HEK293 (cell line): ENCODE results near the gene SCFD2.

Experiments used
- CTCF ChIA-PET: fragments of 350-600 bp; formaldehyde crosslinking; extraction: SDS; loops from one replicate; lab custom pipeline; 2021; ENCODE audit warnings: antibody characterized with exemption; lab: Yijun Ruan, JAX
- POLR2A ChIA-PET: fragments of 300-600 bp; formaldehyde crosslinking; extraction: SDS; loops from one replicate; lab custom pipeline; 2020; ENCODE audit warnings: antibody characterized with exemption, inconsistent platforms; lab: Yijun Ruan, JAX
- H3K27ac ChIP-seq: fragments of 200-500 bp; sonication (Bioruptor generic); 2 replicates; pipeline ENCODE4 v1.5.1; 2014; ENCODE audit warnings: low read depth, low read length, control low read depth, inconsistent platforms; ENCODE audit errors: extremely low read depth
- H3K36me3 ChIP-seq, 2 experiments: fragments of 200-500 bp in 1 of 2; sonication (Bioruptor generic) in 1 of 2; 1 replicate in 1 of 2; 2 replicates in 1 of 2; pipeline ENCODE4 v1.5.1; 2014 to 2017; ENCODE audit warnings: inconsistent platforms in 2 of 2, low read length in 2 of 2; ENCODE audit not compliant: control insufficient read depth in 2 of 2, insufficient read depth in 1 of 2
- H3K4me1 ChIP-seq: fragments of 200-500 bp; sonication (Bioruptor generic); 2 replicates; pipeline ENCODE4 v1.5.1; 2014; ENCODE audit warnings: mild to moderate bottlenecking, low read length, inconsistent platforms; ENCODE audit not compliant: control insufficient read depth, insufficient read depth
- H3K4me3 ChIP-seq: 2 replicates; pipeline ENCODE4 v1.5.1; 2011; ENCODE audit warnings: low read depth, mild to moderate bottlenecking, control low read depth, low read length, moderate library complexity
- H3K9me3 ChIP-seq: fragments of 200-500 bp; sonication (Bioruptor generic); 2 replicates; pipeline ENCODE4 v1.5.1; 2014; ENCODE audit warnings: low read depth, low read length, inconsistent platforms; ENCODE audit not compliant: control insufficient read depth, insufficient read depth
- EGR2 ChIP-seq: fragments of 450-650 bp; formaldehyde crosslinking; IDR thresholded peaks from 2 replicates; pipeline ENCODE4 v1.5.1; 2016; ENCODE audit warnings: low read depth, missing biosample characterization, missing genetic modification characterization
- GFI1B ChIP-seq: fragments of 450-650 bp; formaldehyde crosslinking; IDR thresholded peaks from 2 replicates; pipeline ENCODE4 v1.5.1; 2016; ENCODE audit warnings: missing biosample characterization, missing genetic modification characterization
- OVOL3 ChIP-seq: fragments of 450-650 bp; formaldehyde crosslinking; IDR thresholded peaks from 2 replicates; pipeline ENCODE4 v1.5.1; 2016; ENCODE audit warnings: missing biosample characterization, missing genetic modification characterization
- TRIM28 ChIP-seq: IDR thresholded peaks from 2 replicates; pipeline ENCODE4 v1.6.1; 2011; ENCODE audit warnings: low read length, control low read depth, borderline replicate concordance
- ZNF121 ChIP-seq: fragments of 450-650 bp; formaldehyde crosslinking; IDR thresholded peaks from 2 replicates; pipeline ENCODE4 v1.5.1; 2016; ENCODE audit warnings: missing biosample characterization, missing genetic modification characterization
- ZNF146 ChIP-seq: fragments of 450-650 bp; formaldehyde crosslinking; IDR thresholded peaks from 2 replicates; pipeline ENCODE4 v1.5.1; 2016; ENCODE audit warnings: missing biosample characterization, missing genetic modification characterization
- ZNF184 ChIP-seq: fragments of 450-650 bp; IDR thresholded peaks from 2 replicates; pipeline ENCODE4 v1.5.1; 2018; ENCODE audit warnings: missing biosample characterization, mild to moderate bottlenecking, missing genetic modification characterization
- ZNF221 ChIP-seq: fragments of 450-650 bp; formaldehyde crosslinking; IDR thresholded peaks from 2 replicates; pipeline ENCODE4 v1.5.1; 2017; ENCODE audit warnings: missing biosample characterization, missing genetic modification characterization, borderline replicate concordance
- ZNF302 ChIP-seq: fragments of 450-650 bp; formaldehyde crosslinking; IDR thresholded peaks from 2 replicates; pipeline ENCODE4 v1.5.1; 2016; ENCODE audit warnings: missing biosample characterization, missing genetic modification characterization, low read depth
- ZNF37A ChIP-seq: fragments of 450-650 bp; IDR thresholded peaks from 2 replicates; pipeline ENCODE4 v1.5.1; 2018; ENCODE audit warnings: missing biosample characterization, missing genetic modification characterization
- ZNF585B ChIP-seq: fragments of 450-650 bp; formaldehyde crosslinking; IDR thresholded peaks from 2 replicates; pipeline ENCODE4 v1.5.1; 2016; ENCODE audit warnings: missing biosample characterization, missing genetic modification characterization
- ZNF624 ChIP-seq: fragments of 450-650 bp; formaldehyde crosslinking; IDR thresholded peaks from 2 replicates; pipeline ENCODE4 v1.5.1; 2017; ENCODE audit warnings: missing biosample characterization, missing genetic modification characterization
- ZNF677 ChIP-seq: fragments of 450-650 bp; IDR thresholded peaks from 2 replicates; pipeline ENCODE4 v1.5.0; 2018; ENCODE audit warnings: missing biosample characterization, mild to moderate bottlenecking, missing genetic modification characterization, moderate library complexity
- ZNF747 ChIP-seq: fragments of 450-650 bp; formaldehyde crosslinking; IDR thresholded peaks from 2 replicates; pipeline ENCODE4 v1.5.1; 2016; ENCODE audit warnings: missing biosample characterization, missing genetic modification characterization
- TF ChIP-seq, protein P1 (sequence below): fragments of 450-650 bp; formaldehyde crosslinking; IDR thresholded peaks from 2 replicates; pipeline ENCODE4 v1.5.1; 2016; ENCODE audit warnings: missing biosample characterization, missing genetic modification characterization, borderline replicate concordance
- TF ChIP-seq, protein P2 (sequence below): fragments of 450-650 bp; IDR thresholded peaks from 2 replicates; pipeline ENCODE4 v1.5.1; 2018; ENCODE audit warnings: missing biosample characterization, missing genetic modification characterization
- TF ChIP-seq, protein P3 (sequence below): IDR thresholded peaks from 2 replicates; pipeline ENCODE4 v1.6.1; 2011; ENCODE audit warnings: mild to moderate bottlenecking, low read depth, low read length, borderline replicate concordance

Gene SCFD2

DNA sequence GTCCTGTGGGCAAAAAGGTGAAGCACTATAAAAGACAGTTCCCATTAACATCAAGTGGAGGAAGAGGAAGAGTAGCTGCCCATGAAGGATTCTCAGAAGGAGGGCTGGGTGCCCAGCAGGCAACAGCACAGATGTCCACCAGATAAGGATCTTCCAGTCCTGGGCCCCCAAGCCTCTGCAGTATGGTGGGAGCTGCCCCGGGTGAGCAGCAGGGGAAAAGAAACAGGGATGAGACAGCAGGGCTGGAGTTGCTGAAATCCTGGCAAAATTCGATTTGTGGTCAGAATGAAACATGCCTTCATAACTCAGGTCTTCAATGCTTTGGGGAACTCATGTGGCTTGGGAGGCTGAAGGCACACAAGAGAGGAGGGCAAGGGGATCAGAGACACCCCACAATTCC, 409.2 kb downstream of the SCFD2 start:
- TF ChIP-seq ZNF37A (no peak), GFI1B (no peak), ZNF677 (tag by site-specific recombination) (no peak), ZNF121 (tag by site-specific recombination) (no peak), OVOL3 (tag by site-specific recombination) (no peak), ZNF302 (tag by site-specific recombination) (no peak), TRIM28 (no peak), ZNF585B (tag by site-specific recombination) (no peak), ZNF747 (tag by site-specific recombination) (no peak), ZNF184 (no peak)
- TF ChIP-seq, protein P1, sequence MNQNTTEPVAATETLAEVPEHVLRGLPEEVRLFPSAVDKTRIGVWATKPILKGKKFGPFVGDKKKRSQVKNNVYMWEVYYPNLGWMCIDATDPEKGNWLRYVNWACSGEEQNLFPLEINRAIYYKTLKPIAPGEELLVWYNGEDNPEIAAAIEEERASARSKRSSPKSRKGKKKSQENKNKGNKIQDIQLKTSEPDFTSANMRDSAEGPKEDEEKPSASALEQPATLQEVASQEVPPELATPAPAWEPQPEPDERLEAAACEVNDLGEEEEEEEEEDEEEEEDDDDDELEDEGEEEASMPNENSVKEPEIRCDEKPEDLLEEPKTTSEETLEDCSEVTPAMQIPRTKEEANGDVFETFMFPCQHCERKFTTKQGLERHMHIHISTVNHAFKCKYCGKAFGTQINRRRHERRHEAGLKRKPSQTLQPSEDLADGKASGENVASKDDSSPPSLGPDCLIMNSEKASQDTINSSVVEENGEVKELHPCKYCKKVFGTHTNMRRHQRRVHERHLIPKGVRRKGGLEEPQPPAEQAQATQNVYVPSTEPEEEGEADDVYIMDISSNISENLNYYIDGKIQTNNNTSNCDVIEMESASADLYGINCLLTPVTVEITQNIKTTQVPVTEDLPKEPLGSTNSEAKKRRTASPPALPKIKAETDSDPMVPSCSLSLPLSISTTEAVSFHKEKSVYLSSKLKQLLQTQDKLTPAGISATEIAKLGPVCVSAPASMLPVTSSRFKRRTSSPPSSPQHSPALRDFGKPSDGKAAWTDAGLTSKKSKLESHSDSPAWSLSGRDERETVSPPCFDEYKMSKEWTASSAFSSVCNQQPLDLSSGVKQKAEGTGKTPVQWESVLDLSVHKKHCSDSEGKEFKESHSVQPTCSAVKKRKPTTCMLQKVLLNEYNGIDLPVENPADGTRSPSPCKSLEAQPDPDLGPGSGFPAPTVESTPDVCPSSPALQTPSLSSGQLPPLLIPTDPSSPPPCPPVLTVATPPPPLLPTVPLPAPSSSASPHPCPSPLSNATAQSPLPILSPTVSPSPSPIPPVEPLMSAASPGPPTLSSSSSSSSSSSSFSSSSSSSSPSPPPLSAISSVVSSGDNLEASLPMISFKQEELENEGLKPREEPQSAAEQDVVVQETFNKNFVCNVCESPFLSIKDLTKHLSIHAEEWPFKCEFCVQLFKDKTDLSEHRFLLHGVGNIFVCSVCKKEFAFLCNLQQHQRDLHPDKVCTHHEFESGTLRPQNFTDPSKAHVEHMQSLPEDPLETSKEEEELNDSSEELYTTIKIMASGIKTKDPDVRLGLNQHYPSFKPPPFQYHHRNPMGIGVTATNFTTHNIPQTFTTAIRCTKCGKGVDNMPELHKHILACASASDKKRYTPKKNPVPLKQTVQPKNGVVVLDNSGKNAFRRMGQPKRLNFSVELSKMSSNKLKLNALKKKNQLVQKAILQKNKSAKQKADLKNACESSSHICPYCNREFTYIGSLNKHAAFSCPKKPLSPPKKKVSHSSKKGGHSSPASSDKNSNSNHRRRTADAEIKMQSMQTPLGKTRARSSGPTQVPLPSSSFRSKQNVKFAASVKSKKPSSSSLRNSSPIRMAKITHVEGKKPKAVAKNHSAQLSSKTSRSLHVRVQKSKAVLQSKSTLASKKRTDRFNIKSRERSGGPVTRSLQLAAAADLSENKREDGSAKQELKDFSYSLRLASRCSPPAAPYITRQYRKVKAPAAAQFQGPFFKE (tag by site-specific recombination), result no peak
- TF ChIP-seq, protein P2, sequence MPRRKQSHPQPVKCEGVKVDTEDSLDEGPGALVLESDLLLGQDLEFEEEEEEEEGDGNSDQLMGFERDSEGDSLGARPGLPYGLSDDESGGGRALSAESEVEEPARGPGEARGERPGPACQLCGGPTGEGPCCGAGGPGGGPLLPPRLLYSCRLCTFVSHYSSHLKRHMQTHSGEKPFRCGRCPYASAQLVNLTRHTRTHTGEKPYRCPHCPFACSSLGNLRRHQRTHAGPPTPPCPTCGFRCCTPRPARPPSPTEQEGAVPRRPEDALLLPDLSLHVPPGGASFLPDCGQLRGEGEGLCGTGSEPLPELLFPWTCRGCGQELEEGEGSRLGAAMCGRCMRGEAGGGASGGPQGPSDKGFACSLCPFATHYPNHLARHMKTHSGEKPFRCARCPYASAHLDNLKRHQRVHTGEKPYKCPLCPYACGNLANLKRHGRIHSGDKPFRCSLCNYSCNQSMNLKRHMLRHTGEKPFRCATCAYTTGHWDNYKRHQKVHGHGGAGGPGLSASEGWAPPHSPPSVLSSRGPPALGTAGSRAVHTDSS (tag by site-specific recombination), result no peak
- TF ChIP-seq, all 188 proteins: peak for 0
- H3K27ac ChIP-seq, result no peak overlapping the region
- H3K9me3 ChIP-seq, result no peaks in the 10 kb centered on the region
- no peak overlapping the region for H3K4me3 ChIP-seq
- POLR2A ChIA-PET, result no interaction called here
- H3K36me3 ChIP-seq, result no peaks in the 10 kb centered on the region
- CTCF ChIA-PET, result no interaction called here
- no peaks in the 10 kb centered on the region for H3K4me1 ChIP-seq

DNA sequence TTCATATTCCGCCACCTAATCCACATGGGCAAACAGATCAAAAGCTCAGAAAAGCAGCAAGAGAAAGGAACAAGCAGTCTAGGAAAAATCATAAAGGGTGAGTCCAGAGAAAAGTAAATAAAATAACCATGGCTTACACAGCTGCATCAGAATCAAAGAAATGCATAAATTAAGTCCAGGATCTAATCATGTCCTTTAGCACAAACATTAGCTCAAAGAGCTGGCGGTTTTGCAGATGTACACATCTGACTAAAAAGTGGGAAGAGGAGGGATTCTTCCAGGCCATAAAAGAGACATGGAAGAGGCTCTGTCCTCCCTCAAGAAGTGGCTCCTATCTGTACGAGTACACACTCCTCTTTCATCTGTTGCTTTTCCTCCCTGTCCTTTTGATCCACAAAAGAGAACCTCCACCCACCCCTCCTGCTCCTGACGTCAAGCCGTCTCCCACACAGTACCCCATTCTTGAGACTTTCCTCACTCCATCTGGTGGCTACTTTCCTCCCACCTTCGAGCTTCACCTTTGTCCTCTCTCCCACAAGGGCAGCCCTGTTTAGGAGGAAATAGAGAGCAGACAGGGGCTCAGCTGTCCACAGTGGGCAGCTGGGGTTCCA, 411.2 kb downstream of the SCFD2 start:
- 0 out of 2 replicates have a peak, but pooled peaks have one; percentile 30 for TF ChIP-seq EGR2 (tag by site-specific recombination)
- TF ChIP-seq ZNF624 (tag by site-specific recombination), result no peak
- ChIA-PET POLR2A (no interaction called here), CTCF (no interaction called here)

DNA sequence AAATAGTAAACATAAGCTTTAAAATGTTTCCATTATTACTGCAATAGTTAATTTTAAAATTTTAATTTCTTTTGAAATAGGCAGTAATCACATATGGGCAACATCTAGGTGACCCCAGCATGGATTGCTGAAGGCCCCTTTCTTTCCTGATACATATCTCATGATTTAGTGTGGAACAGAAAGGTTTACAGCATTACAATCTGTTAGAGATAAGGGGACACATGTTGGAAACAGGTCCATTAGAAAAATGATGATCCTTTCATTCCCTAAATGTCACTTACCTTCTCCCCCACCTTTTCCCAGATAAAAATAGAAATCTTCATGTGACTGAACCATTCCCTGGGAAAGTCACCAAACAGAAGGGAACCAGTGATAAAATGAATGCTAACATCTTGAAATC, 413.3 kb downstream of the SCFD2 start:
- ChIA-PET POLR2A (no interaction called here), CTCF (interaction anchor here (0.9 kb wide), 1 partner anchor 41 kb away, joined by 4 read pairs; no protein-coding TSS in a partner anchor)
- Histone ChIP-seq H3K9me3 (no peaks in the 10 kb centered on the region), H3K36me3 (no peaks in the 10 kb centered on the region), H3K27ac (no peak overlapping the region), H3K4me3 (no peak overlapping the region), H3K4me1 (no peaks in the 10 kb centered on the region)
- TF ChIP-seq ZNF221 (tag by site-specific recombination) (no peak), ZNF146 (no peak)
- TF ChIP-seq, protein P1 (tag by site-specific recombination), result no peak
- TF ChIP-seq, protein P3, sequence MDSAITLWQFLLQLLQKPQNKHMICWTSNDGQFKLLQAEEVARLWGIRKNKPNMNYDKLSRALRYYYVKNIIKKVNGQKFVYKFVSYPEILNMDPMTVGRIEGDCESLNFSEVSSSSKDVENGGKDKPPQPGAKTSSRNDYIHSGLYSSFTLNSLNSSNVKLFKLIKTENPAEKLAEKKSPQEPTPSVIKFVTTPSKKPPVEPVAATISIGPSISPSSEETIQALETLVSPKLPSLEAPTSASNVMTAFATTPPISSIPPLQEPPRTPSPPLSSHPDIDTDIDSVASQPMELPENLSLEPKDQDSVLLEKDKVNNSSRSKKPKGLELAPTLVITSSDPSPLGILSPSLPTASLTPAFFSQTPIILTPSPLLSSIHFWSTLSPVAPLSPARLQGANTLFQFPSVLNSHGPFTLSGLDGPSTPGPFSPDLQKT, result no peak

More for the DNA sequence above, 411.2 kb downstream of the SCFD2 start:
- Histone ChIP-seq H3K9me3 (no peaks in the 10 kb centered on the region), H3K27ac (no peak overlapping the region), H3K4me1 (no peaks in the 10 kb centered on the region), H3K4me3 (no peak overlapping the region), H3K36me3 (no peaks in the 10 kb centered on the region)
